HCT116 (cell line): ENCODE measurements around the gene DPY30. TPM values are rescaled to one million over a fixed set of nuclear protein-coding genes. Genes with fewer than 3 reads are reported as not detected.

ENCODE experiments used
- ATAC-seq: fragments of 200-7000 bp; cut with Tn5 transposase; 2 replicates; pipeline ENCODE4 v1.9.1; 2020; ENCODE audit warnings: mild to moderate bottlenecking, moderate library complexity
- BruUV-seq: library from RNA; stranded (reverse); fragments of 400-500 nt; replicated peaks from 2 replicates; lab custom pipeline; 2021; lab: Mats Ljungman, UMichigan
- CTCF ChIA-PET: fragments of 300-600 bp; sonication (Branson Sonifier 250); formaldehyde crosslinking; loops from one replicate; lab custom pipeline; 2021; ENCODE audit warnings: antibody characterized with exemption; lab: Charles Lee
- POLR2A ChIA-PET: fragments of 300-600, 350-600 bp; sonication (Branson Sonifier 250); formaldehyde crosslinking; loops from one replicate; lab custom pipeline; 2021; ENCODE audit warnings: antibody characterized with exemption; lab: Charles Lee
- RAD21 ChIA-PET, 2 experiments: fragments of 300-600 bp; sonication (Branson Sonifier 250); formaldehyde crosslinking; loops; one replicate each; lab custom pipeline; 2023; ENCODE audit warnings: low total read pairs in 2 of 2; ENCODE audit not compliant: uncharacterized antibody in 2 of 2, unreplicated experiment in 2 of 2, low non-redundant PET in 1 of 2; lab: Charles Lee
- DNase-seq: peaks from one replicate; pipeline ENCODE4 v3.0.0-alpha.2; 2010; ENCODE audit warnings: low read depth, low spot score
- H2AFZ ChIP-seq: fragments of 200-600 bp; shearing (Covaris generic), sonication (generic); 2 replicates; pipeline ENCODE4 v1.6.1; 2017; ENCODE audit warnings: low read depth, mixed run types, mixed read lengths, antibody characterized with exemption, low read length; ENCODE audit not compliant: poor library complexity, severe bottlenecking
- H3K27ac ChIP-seq: 2 replicates; pipeline ENCODE4 v1.5.1; 2012; ENCODE audit warnings: low read depth, low read length
- H3K27me3 ChIP-seq: fragments of 200-600 bp; sonication (generic); 2 replicates; pipeline ENCODE4 v1.6.1; 2016; ENCODE audit warnings: mixed run types, low read length, mixed read lengths; ENCODE audit not compliant: insufficient read depth
- H3K36me3 ChIP-seq, 2 experiments: fragments of 200-500 bp in 1 of 2; fragments of 200-600 bp in 1 of 2; sonication (Bioruptor generic) in 1 of 2; sonication (generic) in 1 of 2; 2 replicates each; pipeline versions ENCODE4 v1.5.1 to v1.6.1; 2014 to 2016; ENCODE audit warnings: low read length in 2 of 2, inconsistent platforms in 1 of 2, mixed read lengths in 1 of 2, mixed run types in 1 of 2; ENCODE audit not compliant: insufficient read depth in 2 of 2, control insufficient read depth in 1 of 2
- H3K4me1 ChIP-seq, 2 experiments: fragments of 200-600 bp in 1 of 2; sonication (generic) in 1 of 2; 2 replicates each; pipeline versions ENCODE4 v1.5.1 to v1.6.1; 2012 to 2017; ENCODE audit warnings: low read length in 2 of 2, inconsistent platforms in 1 of 2, mild to moderate bottlenecking in 1 of 2, mixed read lengths in 1 of 2, mixed run types in 1 of 2, moderate library complexity in 1 of 2; ENCODE audit not compliant: insufficient read depth in 2 of 2, control insufficient read depth in 1 of 2
- H3K4me2 ChIP-seq: fragments of 200-600 bp; sonication (generic); 2 replicates; pipeline ENCODE4 v1.6.1; 2017; ENCODE audit warnings: mixed run types, low read length, mixed read lengths
- H3K4me3 ChIP-seq, 2 experiments: fragments of 200-600 bp in 1 of 2; sonication (generic) in 1 of 2; replicated peaks in 1 of 2; 2 replicates each; pipeline ENCODE4 v1.5.1; 2011 to 2016; ENCODE audit warnings: low read length in 2 of 2, control low read depth in 1 of 2, low read depth in 1 of 2, mild to moderate bottlenecking in 1 of 2, mixed read lengths in 1 of 2, mixed run types in 1 of 2
- H3K79me2 ChIP-seq: fragments of 200-600 bp; sonication (generic); 2 replicates; pipeline ENCODE4 v1.6.1; 2017; ENCODE audit warnings: mild to moderate bottlenecking, mixed run types, low read length, moderate library complexity, mixed read lengths; ENCODE audit not compliant: insufficient read depth
- H3K9ac ChIP-seq: fragments of 200-600 bp; sonication (generic); 2 replicates; pipeline ENCODE4 v1.6.1; 2016; ENCODE audit warnings: low read length, mixed read lengths
- H3K9me2 ChIP-seq: fragments of 200-600 bp; sonication (generic), shearing (Covaris generic); 2 replicates; pipeline ENCODE4 v1.6.1; 2017; ENCODE audit warnings: mixed run types, mild to moderate bottlenecking, moderate library complexity; ENCODE audit not compliant: insufficient read depth
- H3K9me3 ChIP-seq, 2 experiments: fragments of 200-500 bp in 1 of 2; fragments of 200-600 bp in 1 of 2; sonication (Bioruptor generic) in 1 of 2; sonication (generic) in 1 of 2; 2 replicates each; pipeline ENCODE4 v1.6.1; 2014 to 2017; ENCODE audit warnings: low read length in 2 of 2, mixed read lengths in 2 of 2, inconsistent platforms in 1 of 2, low read depth in 1 of 2, mild to moderate bottlenecking in 1 of 2, mixed run types in 1 of 2, moderate library complexity in 1 of 2; ENCODE audit not compliant: control insufficient read depth in 1 of 2, insufficient read depth in 1 of 2
- H4K20me1 ChIP-seq: fragments of 200-600 bp; sonication (generic), shearing (Covaris generic); 2 replicates; pipeline ENCODE4 v1.6.1; 2017; ENCODE audit warnings: mixed run types, mild to moderate bottlenecking, moderate library complexity; ENCODE audit not compliant: insufficient read depth
- CBX3 ChIP-seq: IDR thresholded peaks from 2 replicates; pipeline ENCODE4 v1.6.1; 2012; ENCODE audit warnings: low read depth
- EGR1 ChIP-seq: IDR thresholded peaks from 2 replicates; pipeline ENCODE4 v1.6.1; 2012; ENCODE audit warnings: low read depth
- EZH2phosphoT487 ChIP-seq: fragments of 200-600 bp; IDR thresholded peaks from 2 replicates; pipeline ENCODE4 v1.6.1; 2018; ENCODE audit warnings: antibody characterized with exemption, borderline replicate concordance
- JUND ChIP-seq: IDR thresholded peaks from 2 replicates; pipeline ENCODE4 v1.6.1; 2012
- RAD21 ChIP-seq: IDR thresholded peaks from 2 replicates; pipeline ENCODE4 v1.6.1; 2012; ENCODE audit warnings: low read depth, mild to moderate bottlenecking
- SIN3A ChIP-seq: IDR thresholded peaks from 2 replicates; pipeline ENCODE4 v1.6.1; 2012; ENCODE audit warnings: low read depth
- SP1 ChIP-seq: IDR thresholded peaks from 2 replicates; pipeline ENCODE4 v1.6.1; 2012; ENCODE audit warnings: low read depth
- SRF ChIP-seq: IDR thresholded peaks from 2 replicates; pipeline ENCODE4 v1.6.1; 2012; ENCODE audit warnings: low read depth
- YY1 ChIP-seq: IDR thresholded peaks from 2 replicates; pipeline ENCODE4 v1.6.1; 2011; ENCODE audit warnings: low read length, low read depth, moderate library complexity, mild to moderate bottlenecking; ENCODE audit not compliant: insufficient replicate concordance; ENCODE audit errors: extremely low read depth
- ZFX ChIP-seq: fragments of 450-650 bp; IDR thresholded peaks from 2 replicates; pipeline ENCODE4 v1.6.1; 2017
- intact Hi-C: fragments of 100-400 bp; cut with micrococcal nuclease; formaldehyde crosslinking; loops from 2 replicates; pipeline ENCODE4 v1.10.0; 2022
- total RNA-seq: library from RNA; stranded (reverse); gene quantifications from one replicate; pipeline ENCODE4 v1.2.1, GENCODE V29; 2021; ENCODE audit not compliant: unreplicated experiment
- TF ChIP-seq, protein P1 (sequence below): IDR thresholded peaks from 2 replicates; pipeline ENCODE4 v1.6.1; 2011; ENCODE audit warnings: mild to moderate bottlenecking, low read length, moderate library complexity; ENCODE audit not compliant: insufficient replicate concordance; ENCODE audit errors: extremely low read depth
- TF ChIP-seq, protein P2 (sequence below), 3 experiments: fragments of 200-600 bp in 1 of 3; sonication (generic) in 1 of 3; IDR thresholded peaks in 2 of 3; conservative IDR thresholded peaks in 1 of 3; 2 replicates each; pipeline ENCODE4 v1.5.1; 2012 to 2017; ENCODE audit warnings: low read depth in 2 of 3, low read length in 2 of 3, antibody characterized with exemption in 1 of 3, borderline replicate concordance in 1 of 3, control low read depth in 1 of 3, mild to moderate bottlenecking in 1 of 3, mixed read lengths in 1 of 3, mixed run types in 1 of 3, moderate library complexity in 1 of 3; ENCODE audit not compliant: insufficient read depth in 1 of 3

DPY30 gene
- total RNA-seq, 1 experiment from 2014 or later, result 79.5 TPM

DNA sequence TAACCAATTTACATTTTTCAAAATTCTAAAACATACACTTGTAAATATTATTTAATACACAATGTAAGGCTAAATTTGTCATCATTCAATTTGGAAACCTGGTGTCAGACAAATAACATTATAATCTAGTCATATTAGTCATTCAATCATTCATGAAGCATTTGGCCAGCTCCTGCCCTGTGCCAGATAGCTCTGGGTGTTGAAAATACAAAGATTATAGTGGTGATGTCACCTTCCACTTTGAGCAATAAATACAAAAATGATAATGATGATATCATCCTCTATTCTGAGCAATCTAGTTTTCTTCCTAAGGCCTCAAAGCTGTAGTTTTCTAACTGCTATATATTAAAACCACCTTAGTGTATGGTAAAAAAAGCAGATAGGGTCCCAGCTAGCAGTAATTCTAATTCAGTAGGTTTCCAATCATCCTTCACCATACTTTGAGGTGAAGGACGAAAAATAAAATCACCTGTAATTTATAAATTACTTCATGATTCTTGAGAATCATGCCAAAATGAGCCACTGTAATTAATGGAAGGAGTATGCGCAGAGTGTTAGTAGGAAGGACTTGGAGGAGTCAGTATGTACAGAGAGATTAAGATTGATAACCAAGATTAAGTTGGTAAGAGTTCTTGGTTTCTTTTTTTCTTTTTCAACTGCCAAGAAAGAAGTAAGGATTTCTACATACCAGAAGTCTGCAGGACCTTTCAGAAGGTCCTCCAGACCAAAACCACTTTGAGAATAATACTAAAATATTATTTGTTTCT is 52.0 kb downstream of the DPY30 start:
- Histone ChIP-seq H3K9me3 (no peaks in the 10 kb centered on the region), H4K20me1 (peaks cover 7% of the 10 kb centered on the region; the same call in 1 of the 2 replicates), H3K27ac (no peak overlapping the region), H2AFZ (no peak overlapping the region), H3K4me1 (no peaks in the 10 kb centered on the region), H3K9ac (no peak overlapping the region), H3K36me3 (no peaks in the 10 kb centered on the region), H3K79me2 (peaks cover 96% of the 10 kb centered on the region), H3K4me2 (no peak overlapping the region), H3K9me2 (no peaks in the 10 kb centered on the region), H3K27me3 (no peaks in the 10 kb centered on the region), H3K4me3 (no peak overlapping the region)
- BruUV-seq, result no TSS peak
- no peak for ATAC-seq
- TF ChIP-seq, protein P1, sequence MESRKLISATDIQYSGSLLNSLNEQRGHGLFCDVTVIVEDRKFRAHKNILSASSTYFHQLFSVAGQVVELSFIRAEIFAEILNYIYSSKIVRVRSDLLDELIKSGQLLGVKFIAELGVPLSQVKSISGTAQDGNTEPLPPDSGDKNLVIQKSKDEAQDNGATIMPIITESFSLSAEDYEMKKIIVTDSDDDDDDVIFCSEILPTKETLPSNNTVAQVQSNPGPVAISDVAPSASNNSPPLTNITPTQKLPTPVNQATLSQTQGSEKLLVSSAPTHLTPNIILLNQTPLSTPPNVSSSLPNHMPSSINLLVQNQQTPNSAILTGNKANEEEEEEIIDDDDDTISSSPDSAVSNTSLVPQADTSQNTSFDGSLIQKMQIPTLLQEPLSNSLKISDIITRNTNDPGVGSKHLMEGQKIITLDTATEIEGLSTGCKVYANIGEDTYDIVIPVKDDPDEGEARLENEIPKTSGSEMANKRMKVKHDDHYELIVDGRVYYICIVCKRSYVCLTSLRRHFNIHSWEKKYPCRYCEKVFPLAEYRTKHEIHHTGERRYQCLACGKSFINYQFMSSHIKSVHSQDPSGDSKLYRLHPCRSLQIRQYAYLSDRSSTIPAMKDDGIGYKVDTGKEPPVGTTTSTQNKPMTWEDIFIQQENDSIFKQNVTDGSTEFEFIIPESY, result no peak
- TF ChIP-seq JUND, result no peak
- DNase-seq, result no peak
- ChIA-PET RAD21 (no interaction called here), POLR2A (interaction anchor here (1.0 kb wide), 1 partner anchor 75 kb away, joined by 3 read pairs; the partner anchor contains the start of gene SPAST), CTCF (no interaction called here)
- intact Hi-C loops, result no loop called here

DNA sequence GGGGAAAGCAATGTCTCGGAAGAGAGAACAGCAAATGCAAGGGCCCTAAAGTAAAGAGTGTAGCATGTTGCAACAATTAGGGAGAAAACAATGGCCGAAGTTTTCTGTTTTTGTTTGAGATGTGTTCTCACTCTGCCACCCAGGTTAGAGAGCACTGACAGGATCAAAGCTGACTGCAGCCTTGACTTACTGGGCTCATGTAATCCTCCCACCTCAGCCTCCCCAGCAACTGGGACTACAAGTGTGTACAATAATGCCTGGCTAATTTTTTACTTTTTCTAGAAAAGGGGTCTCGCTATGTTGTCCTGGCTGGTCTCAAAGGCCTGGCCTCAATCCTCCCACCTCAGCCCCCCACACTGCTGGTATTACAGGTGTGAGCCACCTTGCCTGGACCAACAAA is 52.7 kb downstream of the DPY30 start:
- RAD21 ChIA-PET, result no interaction called here
- no peak for ATAC-seq

More for the DNA sequence above, 52.7 kb downstream of the DPY30 start:
- ChIA-PET CTCF (no interaction called here), POLR2A (interaction anchor here (1.0 kb wide), 1 partner anchor 76 kb away, joined by 3 read pairs; the partner anchor contains the start of gene SPAST)
- H3K4me3 ChIP-seq, result no peak overlapping the region
- no peaks in the 10 kb centered on the region for H3K9me2 ChIP-seq
- no peak overlapping the region for H3K9ac ChIP-seq
- no peaks in the 10 kb centered on the region for H3K36me3 ChIP-seq
- no peaks in the 10 kb centered on the region for H3K9me3 ChIP-seq
- H3K27ac ChIP-seq, result no peak overlapping the region
- TF ChIP-seq SRF (no peak), ZFX (no peak), CBX3 (no peak), YY1 (no peak), RAD21 (no peak), JUND (no peak), EZH2phosphoT487 (no peak), SP1 (no peak), SIN3A (no peak), EGR1 (no peak)
- TF ChIP-seq, protein P2, sequence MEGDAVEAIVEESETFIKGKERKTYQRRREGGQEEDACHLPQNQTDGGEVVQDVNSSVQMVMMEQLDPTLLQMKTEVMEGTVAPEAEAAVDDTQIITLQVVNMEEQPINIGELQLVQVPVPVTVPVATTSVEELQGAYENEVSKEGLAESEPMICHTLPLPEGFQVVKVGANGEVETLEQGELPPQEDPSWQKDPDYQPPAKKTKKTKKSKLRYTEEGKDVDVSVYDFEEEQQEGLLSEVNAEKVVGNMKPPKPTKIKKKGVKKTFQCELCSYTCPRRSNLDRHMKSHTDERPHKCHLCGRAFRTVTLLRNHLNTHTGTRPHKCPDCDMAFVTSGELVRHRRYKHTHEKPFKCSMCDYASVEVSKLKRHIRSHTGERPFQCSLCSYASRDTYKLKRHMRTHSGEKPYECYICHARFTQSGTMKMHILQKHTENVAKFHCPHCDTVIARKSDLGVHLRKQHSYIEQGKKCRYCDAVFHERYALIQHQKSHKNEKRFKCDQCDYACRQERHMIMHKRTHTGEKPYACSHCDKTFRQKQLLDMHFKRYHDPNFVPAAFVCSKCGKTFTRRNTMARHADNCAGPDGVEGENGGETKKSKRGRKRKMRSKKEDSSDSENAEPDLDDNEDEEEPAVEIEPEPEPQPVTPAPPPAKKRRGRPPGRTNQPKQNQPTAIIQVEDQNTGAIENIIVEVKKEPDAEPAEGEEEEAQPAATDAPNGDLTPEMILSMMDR (IDR thresholded peaks at IDR 0.05 in 2 of 3, conservative IDR thresholded peaks at IDR 0.05 in 1 of 3; ENCODE audit: borderline replicate concordance in 1 of 3, insufficient read depth in 1 of 3, low read depth in 2 of 3, low read length in 2 of 3), result no peak
- TF ChIP-seq, all 23 proteins: peak for 0
- Histone ChIP-seq H3K27me3 (no peaks in the 10 kb centered on the region), H3K4me2 (no peak overlapping the region), H3K4me1 (no peaks in the 10 kb centered on the region), H4K20me1 (peaks cover 3% of the 10 kb centered on the region; the same call in 1 of the 2 replicates), H3K79me2 (peaks cover 92% of the 10 kb centered on the region), H2AFZ (no peak overlapping the region)
- no TSS peak for BruUV-seq
- no peak for DNase-seq
- intact Hi-C loops, result no loop called here
